HEK293 (cell line): ENCODE data around the gene PSMB9.
A peak's percentile ranks its signal among the peaks of the same experiment; 100 is the strongest.

ENCODE experiments used
- GFI1B ChIP-seq: fragments of 450-650 bp; formaldehyde crosslinking; IDR thresholded peaks from 2 replicates; pipeline ENCODE4 v1.5.1; 2016; ENCODE audit warnings: missing biosample characterization, missing genetic modification characterization
- KLF10 ChIP-seq: fragments of 450-650 bp; IDR thresholded peaks from 2 replicates; pipeline ENCODE4 v1.5.1; 2018; ENCODE audit warnings: missing biosample characterization, mild to moderate bottlenecking, missing genetic modification characterization
- KLF8 ChIP-seq: fragments of 450-650 bp; formaldehyde crosslinking; IDR thresholded peaks from 2 replicates; pipeline ENCODE4 v1.5.1; 2016; ENCODE audit warnings: missing biosample characterization, missing genetic modification characterization
- ZBTB44 ChIP-seq: fragments of 450-650 bp; IDR thresholded peaks from 2 replicates; pipeline ENCODE4 v1.5.1; 2018; ENCODE audit warnings: missing biosample characterization, mild to moderate bottlenecking, missing genetic modification characterization
- ZBTB7A ChIP-seq: fragments of 450-650 bp; formaldehyde crosslinking; IDR thresholded peaks from 2 replicates; pipeline ENCODE4 v1.5.1; 2016; ENCODE audit warnings: low read depth, missing biosample characterization, missing genetic modification characterization
- ZBTB8A ChIP-seq: fragments of 450-650 bp; formaldehyde crosslinking; IDR thresholded peaks from 2 replicates; pipeline ENCODE4 v1.5.1; 2016; ENCODE audit warnings: missing biosample characterization, missing genetic modification characterization
- ZNF138 ChIP-seq: fragments of 450-650 bp; formaldehyde crosslinking; IDR thresholded peaks from 2 replicates; pipeline ENCODE4 v1.5.1; 2016; ENCODE audit warnings: missing biosample characterization, missing genetic modification characterization, borderline replicate concordance
- ZNF19 ChIP-seq: fragments of 450-650 bp; formaldehyde crosslinking; IDR thresholded peaks from 2 replicates; pipeline ENCODE4; 2016; ENCODE audit warnings: missing biosample characterization, missing genetic modification characterization, low read depth
- ZNF248 ChIP-seq: fragments of 450-650 bp; formaldehyde crosslinking; IDR thresholded peaks from 2 replicates; pipeline ENCODE4 v1.5.1; 2017; ENCODE audit warnings: missing biosample characterization, missing genetic modification characterization
- ZNF394 ChIP-seq: fragments of 450-650 bp; formaldehyde crosslinking; IDR thresholded peaks from 2 replicates; pipeline ENCODE4 v1.5.1; 2016; ENCODE audit warnings: missing biosample characterization, missing genetic modification characterization, mild to moderate bottlenecking, moderate library complexity, borderline replicate concordance
- ZNF423 ChIP-seq: fragments of 450-650 bp; formaldehyde crosslinking; IDR thresholded peaks from 2 replicates; pipeline ENCODE4 v1.5.1; 2016; ENCODE audit warnings: missing biosample characterization, missing genetic modification characterization
- ZNF707 ChIP-seq: fragments of 450-650 bp; formaldehyde crosslinking; IDR thresholded peaks from 2 replicates; pipeline ENCODE4 v1.5.1; 2016; ENCODE audit warnings: missing biosample characterization, missing genetic modification characterization
- TF ChIP-seq, protein P1 (sequence below): fragments of 450-650 bp; formaldehyde crosslinking; IDR thresholded peaks from 2 replicates; pipeline ENCODE4 v1.5.1; 2016; ENCODE audit warnings: missing biosample characterization, missing genetic modification characterization
- TF ChIP-seq, protein P2 (sequence below): fragments of 450-650 bp; formaldehyde crosslinking; IDR thresholded peaks from 2 replicates; pipeline ENCODE4 v1.5.1; 2017; ENCODE audit warnings: missing biosample characterization, missing genetic modification characterization
- TF ChIP-seq, protein P3 (sequence below): fragments of 450-650 bp; formaldehyde crosslinking; conservative IDR thresholded peaks from 2 replicates; pipeline ENCODE4 v1.5.1; 2016; ENCODE audit warnings: low read depth, missing biosample characterization, missing genetic modification characterization
- TF ChIP-seq, protein P4 (sequence below): fragments of 450-650 bp; formaldehyde crosslinking; IDR thresholded peaks from 2 replicates; pipeline ENCODE4 v1.5.1; 2016; ENCODE audit warnings: missing biosample characterization, missing genetic modification characterization
- TF ChIP-seq, protein P5 (sequence below): fragments of 450-650 bp; formaldehyde crosslinking; IDR thresholded peaks from 2 replicates; pipeline ENCODE4 v1.5.1; 2016; ENCODE audit warnings: missing biosample characterization, missing genetic modification characterization
- TF ChIP-seq, protein P6 (sequence below): fragments of 450-650 bp; formaldehyde crosslinking; IDR thresholded peaks from 2 replicates; pipeline ENCODE4 v1.5.1; 2016; ENCODE audit warnings: missing biosample characterization, missing genetic modification characterization

The PSMB9 gene

GRCh38 chr6:32838114-32838958 lies 15.7 kb upstream of the PSMB9 start, which contains the start of gene TAP2 (continued):
- TF ChIP-seq, protein P1, sequence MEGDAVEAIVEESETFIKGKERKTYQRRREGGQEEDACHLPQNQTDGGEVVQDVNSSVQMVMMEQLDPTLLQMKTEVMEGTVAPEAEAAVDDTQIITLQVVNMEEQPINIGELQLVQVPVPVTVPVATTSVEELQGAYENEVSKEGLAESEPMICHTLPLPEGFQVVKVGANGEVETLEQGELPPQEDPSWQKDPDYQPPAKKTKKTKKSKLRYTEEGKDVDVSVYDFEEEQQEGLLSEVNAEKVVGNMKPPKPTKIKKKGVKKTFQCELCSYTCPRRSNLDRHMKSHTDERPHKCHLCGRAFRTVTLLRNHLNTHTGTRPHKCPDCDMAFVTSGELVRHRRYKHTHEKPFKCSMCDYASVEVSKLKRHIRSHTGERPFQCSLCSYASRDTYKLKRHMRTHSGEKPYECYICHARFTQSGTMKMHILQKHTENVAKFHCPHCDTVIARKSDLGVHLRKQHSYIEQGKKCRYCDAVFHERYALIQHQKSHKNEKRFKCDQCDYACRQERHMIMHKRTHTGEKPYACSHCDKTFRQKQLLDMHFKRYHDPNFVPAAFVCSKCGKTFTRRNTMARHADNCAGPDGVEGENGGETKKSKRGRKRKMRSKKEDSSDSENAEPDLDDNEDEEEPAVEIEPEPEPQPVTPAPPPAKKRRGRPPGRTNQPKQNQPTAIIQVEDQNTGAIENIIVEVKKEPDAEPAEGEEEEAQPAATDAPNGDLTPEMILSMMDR (tag by site-specific recombination): peak; percentile 96
- TF ChIP-seq ZNF138 (tag by site-specific recombination): no peak
- TF ChIP-seq, protein P2, sequence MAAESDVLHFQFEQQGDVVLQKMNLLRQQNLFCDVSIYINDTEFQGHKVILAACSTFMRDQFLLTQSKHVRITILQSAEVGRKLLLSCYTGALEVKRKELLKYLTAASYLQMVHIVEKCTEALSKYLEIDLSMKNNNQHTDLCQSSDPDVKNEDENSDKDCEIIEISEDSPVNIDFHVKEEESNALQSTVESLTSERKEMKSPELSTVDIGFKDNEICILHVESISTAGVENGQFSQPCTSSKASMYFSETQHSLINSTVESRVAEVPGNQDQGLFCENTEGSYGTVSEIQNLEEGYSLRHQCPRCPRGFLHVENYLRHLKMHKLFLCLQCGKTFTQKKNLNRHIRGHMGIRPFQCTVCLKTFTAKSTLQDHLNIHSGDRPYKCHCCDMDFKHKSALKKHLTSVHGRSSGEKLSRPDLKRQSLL (tag by site-specific recombination): peak; percentile 91
- no peak for TF ChIP-seq ZNF423 (tag by site-specific recombination)
- no peak for TF ChIP-seq GFI1B (tag by site-specific recombination)
- TF ChIP-seq, protein P3, sequence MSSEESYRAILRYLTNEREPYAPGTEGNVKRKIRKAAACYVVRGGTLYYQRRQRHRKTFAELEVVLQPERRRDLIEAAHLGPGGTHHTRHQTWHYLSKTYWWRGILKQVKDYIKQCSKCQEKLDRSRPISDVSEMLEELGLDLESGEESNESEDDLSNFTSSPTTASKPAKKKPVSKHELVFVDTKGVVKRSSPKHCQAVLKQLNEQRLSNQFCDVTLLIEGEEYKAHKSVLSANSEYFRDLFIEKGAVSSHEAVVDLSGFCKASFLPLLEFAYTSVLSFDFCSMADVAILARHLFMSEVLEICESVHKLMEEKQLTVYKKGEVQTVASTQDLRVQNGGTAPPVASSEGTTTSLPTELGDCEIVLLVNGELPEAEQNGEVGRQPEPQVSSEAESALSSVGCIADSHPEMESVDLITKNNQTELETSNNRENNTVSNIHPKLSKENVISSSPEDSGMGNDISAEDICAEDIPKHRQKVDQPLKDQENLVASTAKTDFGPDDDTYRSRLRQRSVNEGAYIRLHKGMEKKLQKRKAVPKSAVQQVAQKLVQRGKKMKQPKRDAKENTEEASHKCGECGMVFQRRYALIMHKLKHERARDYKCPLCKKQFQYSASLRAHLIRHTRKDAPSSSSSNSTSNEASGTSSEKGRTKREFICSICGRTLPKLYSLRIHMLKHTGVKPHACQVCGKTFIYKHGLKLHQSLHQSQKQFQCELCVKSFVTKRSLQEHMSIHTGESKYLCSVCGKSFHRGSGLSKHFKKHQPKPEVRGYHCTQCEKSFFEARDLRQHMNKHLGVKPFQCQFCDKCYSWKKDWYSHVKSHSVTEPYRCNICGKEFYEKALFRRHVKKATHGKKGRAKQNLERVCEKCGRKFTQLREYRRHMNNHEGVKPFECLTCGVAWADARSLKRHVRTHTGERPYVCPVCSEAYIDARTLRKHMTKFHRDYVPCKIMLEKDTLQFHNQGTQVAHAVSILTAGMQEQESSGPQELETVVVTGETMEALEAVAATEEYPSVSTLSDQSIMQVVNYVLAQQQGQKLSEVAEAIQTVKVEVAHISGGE: no peak; the same call in 1 of the 2 replicates
- peak; percentile 59; the same call in 1 of the 2 replicates for TF ChIP-seq ZNF394
- no peak for TF ChIP-seq ZNF707 (tag by site-specific recombination)
- no peak for TF ChIP-seq ZNF248
- TF ChIP-seq KLF8 (tag by site-specific recombination): peak; percentile 62
- TF ChIP-seq, protein P4, sequence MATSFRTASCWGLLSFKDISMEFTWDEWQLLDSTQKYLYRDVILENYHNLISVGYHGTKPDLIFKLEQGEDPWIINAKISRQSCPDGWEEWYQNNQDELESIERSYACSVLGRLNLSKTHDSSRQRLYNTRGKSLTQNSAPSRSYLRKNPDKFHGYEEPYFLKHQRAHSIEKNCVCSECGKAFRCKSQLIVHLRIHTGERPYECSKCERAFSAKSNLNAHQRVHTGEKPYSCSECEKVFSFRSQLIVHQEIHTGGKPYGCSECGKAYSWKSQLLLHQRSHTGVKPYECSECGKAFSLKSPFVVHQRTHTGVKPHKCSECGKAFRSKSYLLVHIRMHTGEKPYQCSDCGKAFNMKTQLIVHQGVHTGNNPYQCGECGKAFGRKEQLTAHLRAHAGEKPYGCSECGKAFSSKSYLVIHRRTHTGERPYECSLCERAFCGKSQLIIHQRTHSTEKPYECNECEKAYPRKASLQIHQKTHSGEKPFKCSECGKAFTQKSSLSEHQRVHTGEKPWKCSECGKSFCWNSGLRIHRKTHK (tag by site-specific recombination): no peak
- TF ChIP-seq, protein P5, sequence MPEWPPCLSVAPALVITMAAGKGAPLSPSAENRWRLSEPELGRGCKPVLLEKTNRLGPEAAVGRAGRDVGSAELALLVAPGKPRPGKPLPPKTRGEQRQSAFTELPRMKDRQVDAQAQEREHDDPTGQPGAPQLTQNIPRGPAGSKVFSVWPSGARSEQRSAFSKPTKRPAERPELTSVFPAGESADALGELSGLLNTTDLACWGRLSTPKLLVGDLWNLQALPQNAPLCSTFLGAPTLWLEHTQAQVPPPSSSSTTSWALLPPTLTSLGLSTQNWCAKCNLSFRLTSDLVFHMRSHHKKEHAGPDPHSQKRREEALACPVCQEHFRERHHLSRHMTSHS (tag by site-specific recombination): no peak
- TF ChIP-seq KLF10: peak; percentile 51; the same call in 1 of the 2 replicates
- TF ChIP-seq ZBTB7A: 0 out of 2 replicates have a peak, but pooled peaks have one; percentile 18
- peak; percentile 58; the same call in 1 of the 2 replicates for TF ChIP-seq ZBTB8A (tag by site-specific recombination)
- no peak for TF ChIP-seq ZNF19 (tag by site-specific recombination)
- TF ChIP-seq ZBTB44: peak; percentile 36; the same call in 1 of the 2 replicates
- TF ChIP-seq, protein P6, sequence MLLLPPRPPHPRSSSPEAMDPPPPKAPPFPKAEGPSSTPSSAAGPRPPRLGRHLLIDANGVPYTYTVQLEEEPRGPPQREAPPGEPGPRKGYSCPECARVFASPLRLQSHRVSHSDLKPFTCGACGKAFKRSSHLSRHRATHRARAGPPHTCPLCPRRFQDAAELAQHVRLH (tag by site-specific recombination): no peak
